ENCODE measurements around the gene RNF4. TPM values are rescaled to one million over a fixed set of nuclear protein-coding genes. Genes with fewer than 3 reads are reported as not detected.
"Not testable (repeated sequence)": the region's sequence is repeated elsewhere in the genome, so short reads cannot be mapped to it uniquely, and the experiment has no call there.

RNF4 gene
- total RNA-seq, 6 experiments from 2014 or later, result 46.1 to 52.8 (median 49.9) TPM

GRCh38 chr4:2427383-2428334 lies 41.2 kb upstream of the RNF4 start:
- TF ChIP-seq, protein P1, sequence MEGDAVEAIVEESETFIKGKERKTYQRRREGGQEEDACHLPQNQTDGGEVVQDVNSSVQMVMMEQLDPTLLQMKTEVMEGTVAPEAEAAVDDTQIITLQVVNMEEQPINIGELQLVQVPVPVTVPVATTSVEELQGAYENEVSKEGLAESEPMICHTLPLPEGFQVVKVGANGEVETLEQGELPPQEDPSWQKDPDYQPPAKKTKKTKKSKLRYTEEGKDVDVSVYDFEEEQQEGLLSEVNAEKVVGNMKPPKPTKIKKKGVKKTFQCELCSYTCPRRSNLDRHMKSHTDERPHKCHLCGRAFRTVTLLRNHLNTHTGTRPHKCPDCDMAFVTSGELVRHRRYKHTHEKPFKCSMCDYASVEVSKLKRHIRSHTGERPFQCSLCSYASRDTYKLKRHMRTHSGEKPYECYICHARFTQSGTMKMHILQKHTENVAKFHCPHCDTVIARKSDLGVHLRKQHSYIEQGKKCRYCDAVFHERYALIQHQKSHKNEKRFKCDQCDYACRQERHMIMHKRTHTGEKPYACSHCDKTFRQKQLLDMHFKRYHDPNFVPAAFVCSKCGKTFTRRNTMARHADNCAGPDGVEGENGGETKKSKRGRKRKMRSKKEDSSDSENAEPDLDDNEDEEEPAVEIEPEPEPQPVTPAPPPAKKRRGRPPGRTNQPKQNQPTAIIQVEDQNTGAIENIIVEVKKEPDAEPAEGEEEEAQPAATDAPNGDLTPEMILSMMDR (IDR thresholded peaks at IDR 0.05), result no peak
- Mint-ChIP-seq H3K9me3 (no peaks in the 10 kb centered on the region), H3K4me3 (no peak overlapping the region), H3K4me1 (ENCODE audit: low read depth) (peaks cover 14% of the 10 kb centered on the region), H3K36me3 (ENCODE audit: low read depth) (no peaks in the 10 kb centered on the region), H3K27ac (no peak overlapping the region), H3K27me3 (ENCODE audit: insufficient read depth) (peaks cover 13% of the 10 kb centered on the region)
- no peak for DNase-seq

DNA sequence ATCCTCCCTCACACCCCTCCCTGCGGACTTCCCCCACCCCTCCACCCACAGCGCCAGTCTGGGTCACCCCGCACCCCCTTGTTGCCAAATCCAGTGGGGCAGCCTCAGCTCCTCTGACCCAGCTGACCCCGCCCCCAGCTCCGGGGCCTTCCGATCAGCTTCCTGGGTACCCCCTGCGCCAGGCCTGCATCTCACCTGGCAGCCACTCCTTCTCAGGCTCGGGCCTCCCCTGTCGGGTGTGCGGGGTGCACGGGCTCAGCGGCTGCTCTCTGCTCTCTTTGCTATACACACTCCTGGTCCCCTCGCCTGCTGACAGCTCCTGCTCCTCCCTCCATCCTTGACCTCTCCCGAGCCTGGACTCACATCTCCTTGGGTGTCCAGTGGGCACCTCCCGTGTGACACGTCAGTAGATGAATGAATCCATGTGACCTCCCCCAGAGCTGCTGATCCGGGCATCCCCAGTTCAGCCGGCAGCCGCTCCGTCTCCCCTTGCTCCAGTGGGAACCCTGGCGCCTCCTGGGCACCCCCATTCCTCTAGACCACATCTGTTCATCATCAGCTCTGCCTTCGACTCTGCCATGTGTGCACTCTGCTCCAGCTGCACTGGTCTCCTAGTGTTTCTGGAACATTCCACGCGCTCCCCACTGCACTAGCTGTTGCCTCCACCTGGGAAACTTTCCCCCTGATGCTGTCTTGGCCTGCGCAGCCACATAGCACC lies 40.3 kb upstream of the RNF4 start:
- TF ChIP-seq, protein P1 (IDR thresholded peaks at IDR 0.05), result no peak
- no peaks in the 10 kb centered on the region for H3K9me3 Mint-ChIP-seq
- no peak overlapping the region for H3K27ac Mint-ChIP-seq
- H3K27me3 Mint-ChIP-seq (ENCODE audit: insufficient read depth), result peaks cover 10% of the 10 kb centered on the region
- H3K36me3 Mint-ChIP-seq (ENCODE audit: low read depth), result no peaks in the 10 kb centered on the region
- no peak overlapping the region for H3K4me3 Mint-ChIP-seq
- DNase-seq, result no peak
- H3K4me1 Mint-ChIP-seq (ENCODE audit: low read depth), result peaks cover 20% of the 10 kb centered on the region

DNA sequence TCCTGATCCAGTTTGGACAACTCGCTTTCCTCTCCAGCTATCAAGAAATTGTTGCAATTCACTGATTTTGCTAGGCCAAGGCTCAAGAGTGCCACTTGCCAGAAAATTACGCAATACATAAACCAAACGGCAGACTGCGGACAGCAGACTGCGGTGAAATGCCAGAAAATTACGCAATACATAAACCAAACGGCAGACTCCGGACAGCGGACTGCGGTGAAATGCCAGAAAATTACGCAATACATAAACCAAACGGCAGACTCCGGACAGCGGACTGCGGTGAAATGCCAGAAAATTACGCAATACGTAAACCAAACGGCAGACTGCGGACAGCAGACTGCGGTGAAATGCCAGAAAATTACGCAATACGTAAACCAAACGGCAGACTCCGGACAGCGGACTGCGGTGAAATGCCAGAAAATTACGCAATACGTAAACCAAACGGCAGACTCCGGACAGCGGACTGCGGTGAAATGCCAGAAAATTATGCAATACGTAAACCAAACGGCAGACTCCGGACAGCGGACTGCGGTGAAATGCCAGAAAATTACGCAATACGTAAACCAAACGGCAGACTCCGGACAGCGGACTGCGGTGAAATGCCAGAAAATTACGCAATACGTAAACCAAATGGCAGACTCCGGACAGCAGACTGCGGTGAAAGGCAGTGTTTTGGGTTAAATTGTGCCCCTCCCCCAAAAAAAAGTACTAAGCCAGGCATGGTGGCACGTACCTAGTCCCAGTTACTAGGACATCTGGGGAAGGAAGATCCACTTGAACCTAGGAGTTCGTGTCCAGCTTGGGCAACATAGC lies 38.8 kb upstream of the RNF4 start:
- Mint-ChIP-seq H3K4me1 (ENCODE audit: low read depth) (peaks cover 14% of the 10 kb centered on the region), H3K27me3 (ENCODE audit: insufficient read depth) (peaks cover 10% of the 10 kb centered on the region)
- H3K9me3 Mint-ChIP-seq; H3K4me3 Mint-ChIP-seq; H3K36me3 Mint-ChIP-seq (ENCODE audit: low read depth); H3K27ac Mint-ChIP-seq: not testable (repeated sequence)
- peak; percentile 22 for DNase-seq

- Mint-ChIP-seq H3K36me3 (ENCODE audit: low read depth) (no peaks in the 10 kb centered on the region), H3K4me1 (ENCODE audit: low read depth) (peaks cover 20% of the 10 kb centered on the region), H3K27ac (no peak overlapping the region), H3K27me3 (ENCODE audit: insufficient read depth) (peaks cover 10% of the 10 kb centered on the region), H3K9me3 (no peaks in the 10 kb centered on the region), H3K4me3 (no peak overlapping the region)
- TF ChIP-seq, protein P1 (IDR thresholded peaks at IDR 0.05), result no peak
- DNase-seq, result no peak
These were observed 36.9 kb upstream of the RNF4 start for GRCh38 chr4:2432004-2432403.

GRCh38 chr4:2432991-2433530 lies 35.8 kb upstream of the RNF4 start:
- TF ChIP-seq, protein P1 (IDR thresholded peaks at IDR 0.05), result no peak
- Mint-ChIP-seq H3K27me3 (ENCODE audit: insufficient read depth) (peaks cover 10% of the 10 kb centered on the region), H3K27ac (peak overlapping the region; percentile 77), H3K9me3 (no peaks in the 10 kb centered on the region), H3K36me3 (ENCODE audit: low read depth) (no peaks in the 10 kb centered on the region), H3K4me3 (no peak overlapping the region), H3K4me1 (ENCODE audit: low read depth) (peaks cover 20% of the 10 kb centered on the region)
- peak; percentile 57 for DNase-seq
